HAP-1 (cell line): ENCODE data around the gene OR2W3.
"Not testable (repeated sequence)": the region's sequence is repeated elsewhere in the genome, so short reads cannot be mapped to it uniquely, and the experiment has no call there.

Source experiments
- DNase-seq, 2 experiments: peaks; one replicate each; pipeline ENCODE4 v3.0.0-alpha.2; 2016 to 2020; ENCODE audit warnings: low spot score in 2 of 2
- H3K27me3 ChIP-seq: fragments of 250-450 bp; sonication (Bioruptor Pico); 2 replicates; pipeline ENCODE4 v1.5.1; 2020; ENCODE audit warnings: low read depth, mild to moderate bottlenecking, moderate library complexity
- H3K36me3 ChIP-seq: fragments of 250-450 bp; sonication (Bioruptor Pico); replicated peaks from 2 replicates; pipeline ENCODE4 v1.5.1; 2020; ENCODE audit warnings: mild to moderate bottlenecking
- H3K4me1 ChIP-seq: fragments of 250-450 bp; sonication (Bioruptor Pico); 2 replicates; pipeline ENCODE4 v1.5.1; 2020; ENCODE audit warnings: mild to moderate bottlenecking
- H3K4me3 ChIP-seq: fragments of 250-450 bp; sonication (Bioruptor Pico); 2 replicates; pipeline ENCODE4 v1.5.1; 2020; ENCODE audit warnings: mild to moderate bottlenecking, moderate library complexity
- H3K9me3 ChIP-seq: fragments of 250-450 bp; sonication (Bioruptor Pico); 2 replicates; pipeline ENCODE4 v1.5.1; 2020; ENCODE audit warnings: mild to moderate bottlenecking, moderate library complexity
- in situ Hi-C: fragments of 300-500 bp; cut with MboI; formaldehyde crosslinking; loops from 3 replicates; pipeline ENCODE4 v1.14.3; 2020; ENCODE audit warnings: low sequenced_read_pairs, inconsistent platforms, mixed read lengths

OR2W3 gene

GRCh38 chr1:247936965-247937734 is 41.8 kb downstream of the OR2W3 start:
- H3K4me1 ChIP-seq, H3K9me3 ChIP-seq, H3K36me3 ChIP-seq, in situ Hi-C loops, H3K27me3 ChIP-seq: not testable (repeated sequence)
- DNase-seq, result peak; percentile 84 to 98
- H3K4me3 ChIP-seq, result peak overlapping the region; percentile 40

DNA sequence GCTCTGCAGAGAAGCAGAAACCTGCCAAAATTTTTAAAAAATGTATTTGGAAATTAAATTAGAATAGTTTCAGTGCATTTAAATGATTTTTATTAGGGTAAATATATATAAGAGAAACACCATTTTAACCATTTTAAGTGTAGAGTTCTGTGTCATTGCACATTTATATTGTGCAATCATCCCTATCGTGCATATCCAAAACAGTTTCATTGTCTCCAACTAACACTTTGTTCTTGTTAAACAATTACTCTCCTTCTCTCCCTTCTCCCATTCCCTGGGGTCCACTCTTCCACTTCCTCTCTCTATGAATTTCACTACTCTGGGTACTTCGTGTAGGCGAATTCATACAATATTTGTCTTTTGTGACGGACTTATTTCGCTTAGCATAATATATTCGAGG is 47.2 kb downstream of the OR2W3 start:
- H3K36me3 ChIP-seq, result no peaks in the 10 kb centered on the region
- H3K4me3 ChIP-seq, result no peak overlapping the region
- H3K4me1 ChIP-seq, result no peaks in the 10 kb centered on the region
- no peaks in the 10 kb centered on the region for H3K27me3 ChIP-seq
- in situ Hi-C loops, result no loop called here
- no peak for DNase-seq
- no peaks in the 10 kb centered on the region for H3K9me3 ChIP-seq
